Measurements from ENCODE around the gene ABR. TPM values are rescaled to one million over a fixed set of nuclear protein-coding genes. Genes with fewer than 3 reads are reported as not detected.

ABR gene
- total RNA-seq, 6 experiments from 2014 or later: 49.3 to 58.4 (median 54.4) TPM

GRCh38 chr17:1034652-1035210 lies 145.1 kb downstream of the ABR start:
- no peak for DNase-seq
- Mint-ChIP-seq H3K9me3 (no peaks in the 10 kb centered on the region), H3K4me1 (ENCODE audit: low read depth) (peaks cover under 1% of the 10 kb centered on the region), H3K27ac (no peak overlapping the region), H3K27me3 (ENCODE audit: insufficient read depth) (no peaks in the 10 kb centered on the region), H3K36me3 (ENCODE audit: low read depth) (no peaks in the 10 kb centered on the region), H3K4me3 (no peak overlapping the region)
- no peak for TF ChIP-seq CTCF (IDR thresholded peaks at IDR 0.05)

GRCh38 chr17:1033503-1033902 lies 146.3 kb downstream of the ABR start:
- Mint-ChIP-seq H3K4me1 (ENCODE audit: low read depth) (peaks cover 11% of the 10 kb centered on the region), H3K27me3 (ENCODE audit: insufficient read depth) (no peaks in the 10 kb centered on the region), H3K36me3 (ENCODE audit: low read depth) (no peaks in the 10 kb centered on the region), H3K9me3 (no peaks in the 10 kb centered on the region), H3K4me3 (no peak overlapping the region), H3K27ac (no peak overlapping the region)
- no peak for DNase-seq
- no peak for TF ChIP-seq CTCF (IDR thresholded peaks at IDR 0.05)

GRCh38 chr17:1032391-1032790 lies 147.4 kb downstream of the ABR start:
- no peak for TF ChIP-seq CTCF (IDR thresholded peaks at IDR 0.05)
- Mint-ChIP-seq H3K9me3 (no peaks in the 10 kb centered on the region), H3K27me3 (ENCODE audit: insufficient read depth) (no peaks in the 10 kb centered on the region), H3K4me3 (no peak overlapping the region), H3K27ac (no peak overlapping the region), H3K36me3 (ENCODE audit: low read depth) (no peaks in the 10 kb centered on the region), H3K4me1 (ENCODE audit: low read depth) (peaks cover 11% of the 10 kb centered on the region)
- no peak for DNase-seq

- Mint-ChIP-seq H3K36me3 (ENCODE audit: low read depth) (no peaks in the 10 kb centered on the region), H3K4me3 (no peak overlapping the region), H3K27me3 (ENCODE audit: insufficient read depth) (no peaks in the 10 kb centered on the region), H3K4me1 (ENCODE audit: low read depth) (peaks cover 11% of the 10 kb centered on the region), H3K9me3 (no peaks in the 10 kb centered on the region), H3K27ac (no peak overlapping the region)
- DNase-seq: no peak
- TF ChIP-seq CTCF (IDR thresholded peaks at IDR 0.05): no peak
Measured at GRCh38 chr17:1031711-1032110, 148.1 kb downstream of the ABR start.

- no peak for TF ChIP-seq CTCF (IDR thresholded peaks at IDR 0.05)
- no peaks in the 10 kb centered on the region for H3K9me3 Mint-ChIP-seq
- H3K36me3 Mint-ChIP-seq (ENCODE audit: low read depth): 0 out of 2 replicates have a peak, but pooled peaks cover 2% of the 10 kb centered on the region
- peaks cover 11% of the 10 kb centered on the region for H3K4me1 Mint-ChIP-seq (ENCODE audit: low read depth)
- H3K27ac Mint-ChIP-seq: no peak overlapping the region
- no peak for DNase-seq
- H3K4me3 Mint-ChIP-seq: no peak overlapping the region
- H3K27me3 Mint-ChIP-seq (ENCODE audit: insufficient read depth): no peaks in the 10 kb centered on the region
Measured at GRCh38 chr17:1030684-1031532, 148.9 kb downstream of the ABR start.

Measured in HFFc6 (cell line).